ENCODE measurements around the gene NACC2.

Gene NACC2

GRCh38 chr9:136115641-136116359 is 20.7 kb upstream of the NACC2 start (continued):
- TF ChIP-seq TSHZ2 (CRISPR knock-in tag; IDR thresholded peaks at IDR 0.05) (no peak), ZFP3 (CRISPR knock-in tag; IDR thresholded peaks at IDR 0.05) (no peak), ZNF565 (CRISPR knock-in tag; conservative IDR thresholded peaks at IDR 0.05; ENCODE audit: low read depth) (no peak), ESRRG (CRISPR knock-in tag; IDR thresholded peaks at IDR 0.05) (no peak), GLIS3 (CRISPR knock-in tag; IDR thresholded peaks at IDR 0.05) (no peak)

- TF ChIP-seq ARNTL (CRISPR knock-in tag; IDR thresholded peaks at IDR 0.05; ENCODE audit: borderline replicate concordance, low read depth) (no peak), OSR1 (CRISPR knock-in tag; IDR thresholded peaks at IDR 0.05) (no peak), BACH2 (CRISPR knock-in tag; IDR thresholded peaks at IDR 0.05; ENCODE audit: borderline replicate concordance) (no peak), SNAI2 (CRISPR knock-in tag; IDR thresholded peaks at IDR 0.05) (no peak), GLIS3 (CRISPR knock-in tag; IDR thresholded peaks at IDR 0.05) (no peak), ESRRG (CRISPR knock-in tag; IDR thresholded peaks at IDR 0.05) (no peak)
- no peak for ATAC-seq
Measured at GRCh38 chr9:136115206-136115605, 20.1 kb upstream of the NACC2 start.

GRCh38 chr9:136114610-136115009 is 19.5 kb upstream of the NACC2 start:
- no peak for ATAC-seq
- TF ChIP-seq ZNF8 (CRISPR knock-in tag; IDR thresholded peaks at IDR 0.05) (no peak), TCF4 (CRISPR knock-in tag; IDR thresholded peaks at IDR 0.05; ENCODE audit: borderline replicate concordance) (no peak), PPARA (CRISPR knock-in tag; IDR thresholded peaks at IDR 0.05; ENCODE audit: borderline replicate concordance) (no peak), SNAI2 (CRISPR knock-in tag; IDR thresholded peaks at IDR 0.05) (no peak), ISL1 (CRISPR knock-in tag; IDR thresholded peaks at IDR 0.05) (no peak), PATZ1 (CRISPR knock-in tag; IDR thresholded peaks at IDR 0.05; ENCODE audit: borderline replicate concordance) (no peak), ZNF565 (CRISPR knock-in tag; conservative IDR thresholded peaks at IDR 0.05; ENCODE audit: low read depth) (no peak), CSDC2 (CRISPR knock-in tag; IDR thresholded peaks at IDR 0.05) (no peak)

GRCh38 chr9:136112541-136112940 is 17.5 kb upstream of the NACC2 start:
- no peak for ATAC-seq
- TF ChIP-seq TOX (CRISPR knock-in tag; IDR thresholded peaks at IDR 0.05; ENCODE audit: borderline replicate concordance) (no peak), ARNTL (CRISPR knock-in tag; IDR thresholded peaks at IDR 0.05; ENCODE audit: borderline replicate concordance, low read depth) (no peak)

GRCh38 chr9:136111910-136112309 is 16.8 kb upstream of the NACC2 start:
- ATAC-seq = no peak

More at GRCh38 chr9:136111910-136112309, 16.8 kb upstream of the NACC2 start:
- TF ChIP-seq ZNF565 (CRISPR knock-in tag; conservative IDR thresholded peaks at IDR 0.05; ENCODE audit: low read depth) = no peak
- TF ChIP-seq CSDC2 (CRISPR knock-in tag; IDR thresholded peaks at IDR 0.05) = no peak
- no peak for TF ChIP-seq ISL1 (CRISPR knock-in tag; IDR thresholded peaks at IDR 0.05)
- TF ChIP-seq ZFP3 (CRISPR knock-in tag; IDR thresholded peaks at IDR 0.05) = no peak
- no peak for TF ChIP-seq ESRRG (CRISPR knock-in tag; IDR thresholded peaks at IDR 0.05)
- no peak for TF ChIP-seq SNAI2 (CRISPR knock-in tag; IDR thresholded peaks at IDR 0.05)
- TF ChIP-seq ZNF70 (CRISPR knock-in tag; IDR thresholded peaks at IDR 0.05) = no peak
- no peak for TF ChIP-seq BACH2 (CRISPR knock-in tag; IDR thresholded peaks at IDR 0.05; ENCODE audit: borderline replicate concordance)
- TF ChIP-seq ARNTL (CRISPR knock-in tag; IDR thresholded peaks at IDR 0.05; ENCODE audit: borderline replicate concordance, low read depth) = no peak
- no peak for TF ChIP-seq TOX (CRISPR knock-in tag; IDR thresholded peaks at IDR 0.05; ENCODE audit: borderline replicate concordance)
- TF ChIP-seq OSR1 (CRISPR knock-in tag; IDR thresholded peaks at IDR 0.05) = no peak
- no peak for TF ChIP-seq PATZ1 (CRISPR knock-in tag; IDR thresholded peaks at IDR 0.05; ENCODE audit: borderline replicate concordance)
- no peak for TF ChIP-seq PPARA (CRISPR knock-in tag; IDR thresholded peaks at IDR 0.05; ENCODE audit: borderline replicate concordance)
- no peak for TF ChIP-seq TSHZ2 (CRISPR knock-in tag; IDR thresholded peaks at IDR 0.05)
- TF ChIP-seq CREB5 (CRISPR knock-in tag; IDR thresholded peaks at IDR 0.05; ENCODE audit: low read depth) = no peak
- no peak for TF ChIP-seq ZC3H10 (CRISPR knock-in tag; IDR thresholded peaks at IDR 0.05)
- no peak for TF ChIP-seq RARB (CRISPR knock-in tag; IDR thresholded peaks at IDR 0.05)
- no peak for TF ChIP-seq ZNF8 (CRISPR knock-in tag; IDR thresholded peaks at IDR 0.05)
- no peak for TF ChIP-seq TCF4 (CRISPR knock-in tag; IDR thresholded peaks at IDR 0.05; ENCODE audit: borderline replicate concordance)
